Epithelial cell of esophagus (primary cell): ENCODE results near the gene KRTAP4-6.
"Not testable (repeated sequence)": the region's sequence is repeated elsewhere in the genome, so short reads cannot be mapped to it uniquely, and the experiment has no call there.

ENCODE experiments used
- DNase-seq: peaks from one replicate; pipeline ENCODE4 v3.0.0; 2010; ENCODE audit warnings: low read depth
- H3K4me3 ChIP-seq: 2 replicates; pipeline ENCODE4 v1.5.1; 2011; ENCODE audit warnings: mild to moderate bottlenecking, low read length, control low read depth
- CTCF ChIP-seq: IDR thresholded peaks from 2 replicates; pipeline ENCODE4 v1.5.1; 2011; ENCODE audit warnings: low read depth, mild to moderate bottlenecking, low read length, control low read depth, inconsistent platforms; ENCODE audit not compliant: insufficient read depth; ENCODE audit errors: missing control alignments

Gene KRTAP4-6

GRCh38 chr17:41153856-41154255, 13.5 kb upstream of the KRTAP4-6 start:
- no peak for TF ChIP-seq CTCF
- no peak for DNase-seq
- H3K4me3 ChIP-seq, result no peak overlapping the region

- DNase-seq, result no peak
- TF ChIP-seq CTCF, result no peak
- H3K4me3 ChIP-seq, result no peak overlapping the region
Measured at GRCh38 chr17:41151525-41151924, 11.2 kb upstream of the KRTAP4-6 start.

- TF ChIP-seq CTCF, result no peak
- DNase-seq, result no peak
- H3K4me3 ChIP-seq, result no peak overlapping the region
Measured at GRCh38 chr17:41150026-41150425, 9.7 kb upstream of the KRTAP4-6 start.

- DNase-seq, result no peak
- no peak within 1 kb of the TSS for H3K4me3 ChIP-seq
- no peak for TF ChIP-seq CTCF
Measured at GRCh38 chr17:41149652-41149985, 9.3 kb upstream of the KRTAP4-6 start, which contains the start of gene KRTAP4-5. Gene KRTAP4-5 (minus strand): TSS chr17:41149825. CDS start chr17:41149767, 58 bp downstream.

- not testable (repeated sequence) for DNase-seq, H3K4me3 ChIP-seq
Measured at GRCh38 chr17:41148971-41149651, 8.8 kb upstream of the KRTAP4-6 start.

- H3K4me3 ChIP-seq, result no peak overlapping the region
- no peak for TF ChIP-seq CTCF
- DNase-seq, result no peak
Measured at GRCh38 chr17:41147531-41148204, 7.3 kb upstream of the KRTAP4-6 start.

- no peak for DNase-seq
- no peak overlapping the region for H3K4me3 ChIP-seq
- no peak for TF ChIP-seq CTCF
Measured at GRCh38 chr17:41145261-41145660, 4.9 kb upstream of the KRTAP4-6 start.
